Left kidney (tissue), 2 donors: ENCODE data around the gene POMGNT1. TPM values are rescaled to one million over a fixed set of nuclear protein-coding genes. Genes with fewer than 3 reads are reported as not detected.

Experiments
- DNase-seq: peaks from one replicate; pipeline ENCODE4 v3.0.0-alpha.2; 2013
- polyA plus RNA-seq: library from polyadenylated mRNA; unstranded; fragments of 120-200 nt; gene quantifications from one replicate; pipeline ENCODE4 v1.2.1, GENCODE V29; 2013; ENCODE audit not compliant: insufficient read length

The POMGNT1 gene
- polyA plus RNA-seq, 1 donor = 84.1 TPM

- no peak for DNase-seq
Observed at GRCh38 chr1:46215504-46215903, 17.3 kb upstream of the POMGNT1 start.

GRCh38 chr1:46211051-46211450 lies 12.8 kb upstream of the POMGNT1 start:
- DNase-seq = no peak

GRCh38 chr1:46210561-46210960 lies 12.3 kb upstream of the POMGNT1 start:
- no peak for DNase-seq

- DNase-seq = no peak
Observed at GRCh38 chr1:46206399-46206798, 8.2 kb upstream of the POMGNT1 start.

GRCh38 chr1:46205791-46206190 lies 7.6 kb upstream of the POMGNT1 start:
- no peak for DNase-seq

GRCh38 chr1:46205141-46205540 lies 6.9 kb upstream of the POMGNT1 start:
- DNase-seq = no peak

- no peak for DNase-seq
Observed at GRCh38 chr1:46204406-46204742, 6.1 kb upstream of the POMGNT1 start.

- DNase-seq = no peak
Observed at GRCh38 chr1:46203738-46204405, 5.6 kb upstream of the POMGNT1 start.

- no peak for DNase-seq
Observed at GRCh38 chr1:46199233-46199749, 1.1 kb upstream of the POMGNT1 start.

GRCh38 chr1:46197560-46197963 lies 672 bp downstream of the POMGNT1 start:
- DNase-seq = no peak

- DNase-seq = no peak
Observed at GRCh38 chr1:46196609-46197008, 1.6 kb downstream of the POMGNT1 start.

GRCh38 chr1:46194641-46195193 lies 3.5 kb downstream of the POMGNT1 start:
- no peak for DNase-seq

- DNase-seq = no peak
Observed at GRCh38 chr1:46193984-46194570, 4.2 kb downstream of the POMGNT1 start.

- DNase-seq = no peak
Observed at GRCh38 chr1:46193285-46193684, 4.9 kb downstream of the POMGNT1 start.

GRCh38 chr1:46192171-46192570 lies 6.1 kb downstream of the POMGNT1 start:
- DNase-seq = no peak

GRCh38 chr1:46191033-46191701 lies 7.1 kb downstream of the POMGNT1 start:
- DNase-seq = no peak

GRCh38 chr1:46190539-46190938 lies 7.7 kb downstream of the POMGNT1 start:
- no peak for DNase-seq

GRCh38 chr1:46188295-46189030 lies 9.8 kb downstream of the POMGNT1 start:
- no peak for DNase-seq

- DNase-seq = no peak
Observed at GRCh38 chr1:46187106-46187869, 10.9 kb downstream of the POMGNT1 start.

GRCh38 chr1:46186076-46186475 lies 12.2 kb downstream of the POMGNT1 start:
- DNase-seq = no peak

GRCh38 chr1:46184920-46185658 lies 13.1 kb downstream of the POMGNT1 start:
- DNase-seq = no peak
